HT-29 (cell line): Measurements from ENCODE around the gene TRAF3IP1. TPM values are rescaled to one million over a fixed set of nuclear protein-coding genes. Genes with fewer than 3 reads are reported as not detected.
A peak's percentile ranks its signal among the peaks of the same experiment; 100 is the strongest.

ENCODE experiments used
- DNase-seq: peaks from one replicate; pipeline ENCODE4 v3.0.0-alpha.2; 2015; ENCODE audit warnings: low spot score
- total RNA-seq: library from RNA; depleted of rRNA; stranded (reverse); fragments of >200 nt; shearing (Covaris generic); gene quantifications from 2 replicates; pipeline ENCODE4 v1.2.3, GENCODE V29; 2014

TRAF3IP1 gene
- total RNA-seq, 1 experiment from 2014 or later = 2.4 TPM

- DNase-seq = peak; percentile 88
Measured at GRCh38 chr2:238287737-238288649, 32.3 kb upstream of the TRAF3IP1 start, which contains the start of gene PER2. TSS of gene PER2 (minus strand) at chr2:238288610. CDS start at chr2:238277936, 10,674 bp downstream.

DNA sequence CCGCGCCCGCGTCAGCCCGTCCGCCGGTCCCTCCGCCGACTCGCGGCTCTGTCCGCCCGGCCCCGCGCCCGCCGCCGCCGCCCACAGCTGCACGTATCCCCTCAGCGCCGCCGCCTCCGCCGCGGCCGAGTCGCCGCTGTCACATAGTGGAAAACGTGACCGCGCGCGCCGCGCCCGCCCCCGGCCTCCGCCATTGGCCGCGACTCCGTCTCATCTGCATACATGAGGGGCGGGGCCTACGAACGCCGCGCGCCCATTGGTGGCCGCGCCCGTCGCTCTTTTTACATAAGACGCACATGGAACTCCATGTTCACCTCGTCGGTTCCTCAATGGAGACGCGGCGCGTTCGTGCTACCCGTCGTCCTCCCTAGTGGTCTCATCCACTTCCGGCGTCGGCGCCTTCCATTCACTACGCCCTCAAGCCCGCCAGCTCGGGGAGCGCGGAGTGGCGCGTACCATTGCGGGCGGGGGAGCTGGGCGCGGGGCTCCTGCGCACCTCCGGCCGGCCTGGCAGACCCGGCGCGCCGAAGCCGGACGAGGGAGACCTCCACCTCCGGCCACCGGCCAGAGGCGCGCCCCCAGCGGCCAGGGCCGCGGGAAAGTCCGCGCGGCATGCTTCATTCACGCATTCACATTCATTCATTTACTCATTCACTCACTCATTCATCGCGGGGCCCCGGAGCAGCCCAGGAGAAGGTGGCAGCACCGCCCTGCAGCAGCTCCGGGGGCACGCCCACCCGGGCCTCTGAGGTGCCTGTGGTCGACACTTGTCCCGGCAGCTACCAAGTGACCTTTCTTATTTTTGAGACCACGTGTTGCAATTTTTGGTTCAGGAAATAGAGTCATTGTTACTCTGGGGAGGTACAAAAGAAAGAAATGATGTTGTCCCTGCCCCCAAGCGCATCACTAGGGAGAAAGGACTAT lies 31.4 kb upstream of the TRAF3IP1 start:
- peak; percentile 97 for DNase-seq

- no peak for DNase-seq
Measured at GRCh38 chr2:238289574-238289973, 30.7 kb upstream of the TRAF3IP1 start.

GRCh38 chr2:238290091-238290509 lies 30.2 kb upstream of the TRAF3IP1 start:
- DNase-seq = peak; percentile 89

- peak; percentile 71 for DNase-seq
Measured at GRCh38 chr2:238290715-238291549, 29.4 kb upstream of the TRAF3IP1 start.

- no peak for DNase-seq
Measured at GRCh38 chr2:238291550-238292281, 28.6 kb upstream of the TRAF3IP1 start.

GRCh38 chr2:238294046-238294392 lies 26.3 kb upstream of the TRAF3IP1 start:
- DNase-seq = no peak

GRCh38 chr2:238294393-238295143 lies 25.8 kb upstream of the TRAF3IP1 start:
- peak; percentile 77 for DNase-seq

DNA sequence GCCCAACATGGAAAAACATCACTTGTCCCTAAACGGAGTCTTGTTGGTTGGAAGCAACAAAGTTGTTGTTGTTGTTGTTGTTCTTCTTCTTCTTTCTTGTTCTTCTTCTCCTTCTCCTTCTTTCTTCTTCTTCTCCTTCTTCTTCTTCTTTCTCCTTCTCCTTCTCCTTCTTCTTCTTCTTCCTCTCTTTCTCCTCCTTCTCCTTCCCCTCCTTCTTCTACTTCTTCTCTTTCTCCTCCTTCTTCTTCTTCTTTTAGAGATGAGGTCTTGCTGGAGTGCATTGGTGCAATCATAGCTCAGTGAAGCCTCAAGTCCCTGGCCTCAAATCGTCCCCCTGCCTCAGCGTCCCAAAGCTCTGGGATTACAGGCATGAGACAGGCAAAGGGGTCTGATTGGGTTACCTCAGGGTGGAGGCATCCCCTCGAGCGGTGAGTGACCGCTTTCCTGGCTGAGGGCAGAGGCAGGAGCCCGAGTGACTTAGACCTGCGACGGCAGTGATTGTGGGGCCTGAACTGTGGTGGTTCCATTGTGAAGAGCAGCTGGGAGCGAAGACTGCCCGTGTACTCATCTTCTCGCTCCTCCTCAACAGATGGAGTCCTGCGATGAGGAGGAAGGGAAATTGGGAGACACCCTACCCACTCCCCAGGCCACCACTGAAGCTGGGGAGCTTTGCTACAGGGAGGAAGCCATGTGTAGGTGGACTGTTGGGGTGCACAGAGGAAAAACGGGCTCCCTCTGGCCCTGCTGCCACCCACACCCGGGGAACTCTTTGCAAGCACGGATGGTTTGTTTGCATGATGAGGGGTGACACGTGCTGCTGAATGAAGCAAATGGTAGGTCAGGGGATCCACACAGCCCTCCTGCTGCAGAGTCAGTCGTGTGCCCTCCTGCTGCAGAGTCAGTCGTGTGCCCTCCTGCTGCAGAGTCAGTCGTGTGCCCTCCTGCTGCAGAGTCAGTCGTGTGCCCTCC lies 24.9 kb upstream of the TRAF3IP1 start:
- no peak for DNase-seq

DNA sequence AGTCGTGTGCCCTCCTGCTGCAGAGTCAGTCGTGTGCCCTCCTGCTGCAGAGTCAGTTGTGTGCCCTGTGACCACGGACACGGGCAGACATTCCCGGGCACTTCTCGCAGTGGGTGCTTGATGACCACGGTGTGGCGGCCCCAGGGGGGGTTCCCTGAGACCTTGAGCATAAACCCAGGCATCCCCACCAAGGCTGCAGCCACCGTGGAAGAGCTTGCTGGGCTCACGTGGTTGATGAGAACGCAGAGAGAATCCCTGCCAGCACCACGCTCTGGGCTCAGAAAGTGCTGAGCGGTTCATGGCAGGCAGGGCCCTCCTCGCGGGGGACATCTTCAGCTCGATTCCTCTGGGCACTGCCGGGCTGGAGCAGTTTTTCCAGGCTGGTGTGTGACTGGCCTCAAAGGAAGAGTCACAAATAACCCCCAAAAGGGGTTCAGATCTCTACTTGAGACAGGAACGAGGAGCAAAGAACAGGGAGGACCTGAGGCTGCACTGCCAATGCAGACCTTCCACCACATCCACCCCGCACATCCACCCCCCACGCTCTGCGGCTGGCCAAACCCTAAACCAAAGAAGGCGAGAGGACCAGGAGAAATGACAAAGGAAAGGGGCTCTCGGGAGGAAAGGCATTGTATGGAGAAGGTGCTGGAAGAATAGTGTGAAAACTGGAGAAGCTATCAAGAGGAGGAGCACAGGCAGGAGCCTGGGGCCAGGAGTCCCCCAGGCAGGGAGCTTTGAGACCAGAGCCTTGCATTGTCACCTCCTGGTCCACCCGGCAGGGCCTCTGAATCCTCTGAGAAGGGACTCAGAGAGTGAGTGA lies 23.5 kb upstream of the TRAF3IP1 start:
- no peak for DNase-seq

DNA sequence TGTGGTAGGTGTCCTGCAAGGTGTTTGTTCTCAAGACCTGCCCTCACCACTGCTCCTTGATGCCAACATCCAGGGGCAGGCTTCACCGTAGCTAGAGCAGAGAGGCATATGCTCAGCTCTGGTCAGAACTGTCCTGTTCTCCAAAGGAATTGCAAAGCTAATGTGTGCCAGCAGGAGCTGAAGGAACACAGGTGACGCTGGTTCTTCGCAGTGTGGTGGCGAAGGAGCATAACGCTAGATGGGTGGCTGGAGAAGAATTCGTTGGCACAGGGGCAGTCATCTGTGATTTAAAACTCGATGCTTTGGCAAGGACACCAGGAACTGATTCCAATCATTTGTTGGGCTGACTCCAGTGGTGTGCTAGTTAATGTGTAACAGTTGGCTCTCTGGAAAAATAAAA lies 20.5 kb upstream of the TRAF3IP1 start:
- DNase-seq = peak; percentile 74

DNA sequence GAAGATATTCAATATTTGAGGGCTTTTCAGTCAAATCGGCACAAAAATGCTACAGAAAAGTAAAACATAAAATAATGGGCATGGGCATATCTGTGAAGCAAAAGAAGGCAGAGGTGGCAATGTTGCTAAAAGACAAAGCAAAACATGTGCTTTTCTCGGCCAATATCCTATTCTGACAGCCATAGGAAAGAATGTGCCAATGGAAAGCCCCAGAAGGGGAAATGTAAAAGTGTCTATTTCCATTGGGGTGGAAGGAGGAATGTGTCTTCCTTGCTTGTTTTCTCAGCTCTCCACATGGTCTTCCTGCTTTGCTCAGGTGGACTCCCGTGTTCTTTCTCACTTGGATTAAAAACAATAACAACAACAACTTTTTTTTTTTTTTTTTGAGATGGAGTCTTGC lies 18.2 kb upstream of the TRAF3IP1 start:
- no peak for DNase-seq

DNA sequence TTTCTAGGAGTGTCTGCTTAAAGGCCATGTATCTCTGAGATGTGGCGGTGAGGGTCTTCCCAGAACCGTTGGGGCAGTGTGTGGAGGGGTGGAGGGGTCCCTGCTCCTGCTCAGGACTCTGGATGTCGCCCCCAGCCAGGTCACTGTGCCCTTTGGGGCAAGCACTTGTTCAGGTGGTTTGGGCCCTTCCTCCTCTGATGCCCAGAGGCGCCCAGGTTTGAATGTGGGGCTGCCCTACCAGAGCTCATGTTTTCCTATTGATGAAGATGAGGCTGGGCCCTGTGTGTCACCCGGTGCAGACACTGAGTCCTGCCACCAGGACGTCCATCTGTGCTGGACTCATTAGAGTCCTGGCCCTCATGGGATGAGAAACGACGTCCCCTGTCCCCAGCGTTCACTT lies 17.6 kb upstream of the TRAF3IP1 start:
- DNase-seq = no peak

DNA sequence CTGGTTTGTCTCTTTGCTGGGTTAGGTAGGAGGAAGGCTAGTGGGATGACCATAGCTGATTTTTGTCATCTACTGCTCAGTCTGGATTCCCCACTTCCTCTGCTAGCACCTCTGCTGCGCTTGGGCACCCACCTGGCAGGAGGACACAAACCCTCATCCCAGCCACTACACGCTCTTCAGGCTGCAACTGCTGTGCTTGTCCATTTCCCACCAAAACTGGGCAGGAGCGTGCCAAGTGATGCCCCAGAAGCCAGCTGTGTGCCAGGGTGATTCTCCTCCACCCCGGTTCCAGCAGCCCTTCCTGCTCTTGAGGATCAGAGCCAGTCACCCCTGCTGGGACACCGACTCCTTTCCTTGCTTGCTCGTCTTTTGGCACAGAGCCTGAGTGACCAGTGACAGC lies 16.2 kb upstream of the TRAF3IP1 start:
- no peak for DNase-seq

DNA sequence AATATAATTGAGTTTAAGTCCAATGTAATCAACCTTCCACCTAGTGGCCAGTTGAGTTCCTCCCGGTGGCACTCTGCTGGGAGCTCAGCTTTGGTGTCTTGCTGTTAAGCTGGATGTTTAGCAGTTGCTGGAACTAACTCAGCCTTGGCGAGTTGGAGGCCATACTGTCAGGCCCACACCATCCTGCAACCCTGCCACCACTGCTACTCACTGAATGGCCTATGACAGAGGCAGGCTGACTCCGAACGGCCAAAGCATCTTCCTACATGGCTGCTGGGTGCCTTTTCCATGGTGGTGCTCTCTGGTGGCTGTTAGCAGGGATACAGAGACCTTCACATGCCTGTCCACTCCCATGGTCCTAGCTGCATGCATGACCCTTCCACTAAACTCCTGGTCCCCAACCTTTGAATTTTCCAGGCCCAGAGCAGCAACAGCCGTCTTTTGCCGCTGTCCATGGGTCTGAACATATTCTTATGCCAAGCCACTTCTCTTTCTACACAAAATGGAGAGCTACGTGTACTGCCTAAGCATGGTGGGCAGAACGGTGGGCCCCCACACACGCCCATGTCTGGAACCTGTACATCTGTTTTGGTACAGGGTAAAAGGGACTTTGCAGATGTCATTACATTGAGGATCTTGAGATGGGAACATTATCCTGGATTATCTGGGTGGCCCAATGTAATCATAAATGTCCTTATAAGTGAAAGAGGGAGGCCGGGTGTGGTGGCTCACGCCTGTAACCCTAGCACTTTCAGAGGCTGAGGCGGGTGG lies 15.0 kb upstream of the TRAF3IP1 start:
- peak; percentile 61 for DNase-seq

DNA sequence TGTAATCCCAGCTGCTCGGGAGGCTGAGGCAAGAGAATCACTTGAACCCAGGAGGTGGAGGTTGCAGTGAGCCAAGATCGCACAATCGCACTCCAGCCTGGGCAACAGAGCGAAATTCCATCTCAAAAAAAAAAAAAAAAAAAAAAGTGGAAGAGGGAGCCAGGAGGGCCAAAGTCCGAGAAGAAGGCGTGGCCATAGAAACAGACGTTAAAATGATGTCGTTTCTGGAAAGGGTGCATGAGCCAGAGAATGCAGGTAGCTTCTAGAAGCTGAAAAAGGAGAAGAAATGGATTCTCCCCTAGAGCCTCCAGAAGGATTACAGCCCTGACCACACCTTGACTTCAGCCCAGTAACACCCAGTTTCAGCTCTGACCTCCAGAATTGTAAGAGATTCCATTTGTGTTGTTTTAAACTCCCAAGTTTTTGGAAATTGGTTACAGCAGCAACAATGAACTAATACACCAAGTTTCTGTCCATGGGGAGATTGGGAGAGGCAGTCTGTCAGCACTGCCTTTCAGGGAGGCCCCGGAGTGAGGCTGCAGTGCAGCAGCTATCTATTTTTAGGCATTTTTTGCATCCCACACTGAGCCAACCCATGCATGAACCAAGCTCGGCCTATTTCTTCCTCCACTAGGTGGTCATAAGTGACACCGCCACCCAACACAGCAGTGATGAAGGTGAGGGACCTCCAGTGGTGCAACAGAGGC lies 14.2 kb upstream of the TRAF3IP1 start:
- no peak for DNase-seq

DNA sequence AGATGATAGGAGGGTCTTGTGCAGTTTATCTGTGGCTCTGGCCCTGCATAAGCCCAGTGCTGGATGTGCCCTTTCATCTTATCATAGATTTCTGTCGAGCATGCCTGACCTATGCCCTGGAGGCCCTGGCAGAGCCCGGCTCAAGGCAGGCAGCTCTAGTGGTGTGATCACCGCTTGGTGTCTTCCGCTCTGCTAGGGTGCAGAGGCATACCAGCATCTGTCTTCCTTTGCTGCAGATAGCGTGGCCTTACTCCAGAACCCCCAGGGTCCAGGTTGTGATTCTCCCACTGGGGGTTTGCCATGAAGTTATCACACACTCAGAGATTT lies 13.7 kb upstream of the TRAF3IP1 start:
- no peak for DNase-seq
